Keratinocyte (primary cell): ENCODE results near the gene CASP7. TPM values are rescaled to one million over a fixed set of nuclear protein-coding genes. Genes with fewer than 3 reads are reported as not detected.

Source experiments
- DNase-seq: peaks from one replicate; pipeline ENCODE4 v3.0.0-alpha.2; 2011; ENCODE audit warnings: low read depth, missing footprints, low spot score
- FAIRE-seq: peaks from 2 replicates; lab custom pipeline; 2011; peaks lifted over from hg19 to GRCh38; lab: Jason Lieb, UNC
- H2AFZ ChIP-seq: 2 replicates; pipeline ENCODE4 v1.6.0; 2012; ENCODE audit warnings: low read length, control low read depth, inconsistent platforms; ENCODE audit not compliant: control insufficient read depth
- H3K27ac ChIP-seq: 2 replicates; pipeline ENCODE4 v1.5.1; 2011; ENCODE audit warnings: low read length; ENCODE audit not compliant: control insufficient read depth, insufficient read depth
- H3K27me3 ChIP-seq: 3 replicates; pipeline ENCODE4 v1.6.0; 2011; ENCODE audit warnings: low read length; ENCODE audit not compliant: control insufficient read depth, insufficient read depth; ENCODE audit errors: extremely low read depth
- H3K36me3 ChIP-seq, 2 experiments: 2 replicates in 1 of 2; 3 replicates in 1 of 2; pipeline ENCODE4 v1.5.1; 2011; ENCODE audit warnings: low read length in 2 of 2, mild to moderate bottlenecking in 1 of 2; ENCODE audit not compliant: control insufficient read depth in 2 of 2, insufficient read depth in 2 of 2; ENCODE audit errors: extremely low read depth in 1 of 2
- H3K4me1 ChIP-seq: 3 replicates; pipeline ENCODE4 v1.5.1; 2011; ENCODE audit warnings: low read length; ENCODE audit not compliant: control insufficient read depth, insufficient read depth; ENCODE audit errors: extremely low read depth
- H3K4me2 ChIP-seq: 3 replicates; pipeline ENCODE4 v1.6.0; 2011; ENCODE audit warnings: low read depth, low read length; ENCODE audit not compliant: control insufficient read depth, insufficient read depth; ENCODE audit errors: extremely low read depth
- H3K4me3 ChIP-seq, 3 experiments: fragments of 200-600 bp in 1 of 3; sonication (generic) in 1 of 3; 2 replicates in 2 of 3; 3 replicates in 1 of 3; pipeline ENCODE4 v1.5.1; 2011 to 2016; ENCODE audit warnings: low read length in 3 of 3, mild to moderate bottlenecking in 3 of 3, control low read depth in 2 of 3, inconsistent platforms in 1 of 3, low read depth in 1 of 3, mixed read lengths in 1 of 3, mixed run types in 1 of 3, moderate library complexity in 1 of 3; ENCODE audit not compliant: control insufficient read depth in 2 of 3, insufficient read depth in 2 of 3; ENCODE audit errors: extremely low read depth in 1 of 3
- H3K79me2 ChIP-seq: 2 replicates; pipeline ENCODE4 v1.6.0; 2012; ENCODE audit warnings: low read length; ENCODE audit not compliant: control insufficient read depth, insufficient read depth
- H3K9ac ChIP-seq: 3 replicates; pipeline ENCODE4 v1.6.0; 2011; ENCODE audit warnings: low read length; ENCODE audit not compliant: control insufficient read depth, insufficient read depth; ENCODE audit errors: extremely low read depth
- H3K9me1 ChIP-seq: 3 replicates; pipeline ENCODE4 v1.6.0; 2011; ENCODE audit warnings: low read length; ENCODE audit not compliant: control insufficient read depth, insufficient read depth; ENCODE audit errors: extremely low read depth
- H3K9me3 ChIP-seq: 2 replicates; pipeline ENCODE4 v1.5.1; 2012; ENCODE audit warnings: low read depth, low read length; ENCODE audit not compliant: control insufficient read depth
- H4K20me1 ChIP-seq: 3 replicates; pipeline ENCODE4 v1.6.0; 2011; ENCODE audit warnings: low read length; ENCODE audit not compliant: control insufficient read depth, insufficient read depth; ENCODE audit errors: extremely low read depth
- EZH2 ChIP-seq: IDR thresholded peaks from one replicate; pipeline ENCODE4 v1.6.1; 2012; ENCODE audit warnings: inconsistent platforms, mild to moderate bottlenecking, low read length, moderate library complexity
- dilution Hi-C: fragments of 300-500 bp; cut with MboI; formaldehyde crosslinking; loops from one replicate; pipeline ENCODE4 v1.7.0; 2020; ENCODE audit warnings: low sequenced_read_pairs; ENCODE audit not compliant: extremely low pct_ligation_motif_present
- polyA plus RNA-seq, 5 experiments: library from polyadenylated mRNA; depleted of rRNA in 3 of 5; stranded (reverse) in 3 of 5; stranded (forward) in 1 of 5; unstranded in 1 of 5; fragments of >200 nt; gene quantifications; 1 replicate in 1 of 5; 2 replicates in 3 of 5; 3 replicates in 1 of 5; pipeline versions ENCODE4 v1.2.1 to v1.2.3, GENCODE V29; 2011 to 2012; ENCODE audit warnings: missing spikeins in 2 of 5, low read depth in 1 of 5, low replicate concordance in 1 of 5
- TF ChIP-seq, protein P1 (sequence below), 3 experiments: IDR thresholded peaks in 1 of 3; conservative IDR thresholded peaks in 1 of 3; optimal IDR thresholded peaks in 1 of 3; 2 replicates in 2 of 3; 3 replicates in 1 of 3; pipeline versions ENCODE3 to v1.5.1; 2011; ENCODE audit warnings: low read length in 3 of 3, mild to moderate bottlenecking in 3 of 3, moderate library complexity in 2 of 3, control low read depth in 1 of 3, inconsistent platforms in 1 of 3; ENCODE audit not compliant: insufficient read depth in 2 of 3; ENCODE audit errors: extremely low read depth in 1 of 3

Gene CASP7
- polyA plus RNA-seq, 1 donor (not counting 4 experiments of a cell fraction or from before 2014, with no cell fraction given) = 23.2 TPM

DNA sequence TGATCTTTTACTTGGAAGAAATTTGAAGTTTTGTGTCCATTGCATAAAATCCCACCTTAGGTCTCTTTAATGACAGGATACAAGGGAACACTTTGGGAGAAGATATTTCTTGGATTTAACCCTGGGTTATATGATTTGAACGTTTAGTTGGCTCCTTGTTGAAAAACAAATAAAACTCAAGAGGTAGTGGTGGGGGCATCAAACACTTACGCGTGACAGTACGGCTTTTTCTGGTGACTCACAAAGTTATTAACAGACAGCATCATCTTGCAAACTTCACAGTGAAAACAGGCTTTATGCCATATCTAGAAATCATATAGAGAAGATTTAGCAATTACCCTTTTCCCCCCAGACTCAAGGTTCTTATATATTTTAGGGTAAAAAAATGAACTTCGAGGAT, 16.6 kb upstream of the CASP7 start:
- H3K4me1 ChIP-seq = peaks cover 16% of the 10 kb centered on the region
- dilution Hi-C loops = no loop called here

GRCh38 chr10:113663908-113664307, 15.8 kb upstream of the CASP7 start, which contains the start of gene NRAP:
Gene NRAP (minus strand): TSS chr10:113664041. CDS start chr10:113663882, 159 bp downstream.
- Histone ChIP-seq H2AFZ (no peak within 1 kb of the TSS), H3K4me3 (no peak within 1 kb of the TSS), H3K4me1 (peaks cover 16% of the 10 kb centered on the region), H3K4me2 (no peak within 1 kb of the TSS), H4K20me1 (no peaks in the 10 kb centered on the region), H3K79me2 (no peaks in the 10 kb centered on the region), H3K9ac (no peak within 1 kb of the TSS), H3K27me3 (no peaks in the 10 kb centered on the region), H3K9me1 (no peaks in the 10 kb centered on the region), H3K36me3 (no peaks in the 10 kb centered on the region), H3K9me3 (no peaks in the 10 kb centered on the region), H3K27ac (no peak within 1 kb of the TSS)
- DNase-seq = no peak
- FAIRE-seq = no peak
- dilution Hi-C loops = no loop called here
- TF ChIP-seq, protein P1, sequence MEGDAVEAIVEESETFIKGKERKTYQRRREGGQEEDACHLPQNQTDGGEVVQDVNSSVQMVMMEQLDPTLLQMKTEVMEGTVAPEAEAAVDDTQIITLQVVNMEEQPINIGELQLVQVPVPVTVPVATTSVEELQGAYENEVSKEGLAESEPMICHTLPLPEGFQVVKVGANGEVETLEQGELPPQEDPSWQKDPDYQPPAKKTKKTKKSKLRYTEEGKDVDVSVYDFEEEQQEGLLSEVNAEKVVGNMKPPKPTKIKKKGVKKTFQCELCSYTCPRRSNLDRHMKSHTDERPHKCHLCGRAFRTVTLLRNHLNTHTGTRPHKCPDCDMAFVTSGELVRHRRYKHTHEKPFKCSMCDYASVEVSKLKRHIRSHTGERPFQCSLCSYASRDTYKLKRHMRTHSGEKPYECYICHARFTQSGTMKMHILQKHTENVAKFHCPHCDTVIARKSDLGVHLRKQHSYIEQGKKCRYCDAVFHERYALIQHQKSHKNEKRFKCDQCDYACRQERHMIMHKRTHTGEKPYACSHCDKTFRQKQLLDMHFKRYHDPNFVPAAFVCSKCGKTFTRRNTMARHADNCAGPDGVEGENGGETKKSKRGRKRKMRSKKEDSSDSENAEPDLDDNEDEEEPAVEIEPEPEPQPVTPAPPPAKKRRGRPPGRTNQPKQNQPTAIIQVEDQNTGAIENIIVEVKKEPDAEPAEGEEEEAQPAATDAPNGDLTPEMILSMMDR (optimal IDR thresholded peaks at IDR 0.05 in 1 of 3, IDR thresholded peaks at IDR 0.05 in 1 of 3, conservative IDR thresholded peaks at IDR 0.05 in 1 of 3; ENCODE audit: extremely low read depth in 1 of 3, insufficient read depth in 2 of 3, low read length in 3 of 3) = no peak
- TF ChIP-seq EZH2 = no peak

More for the DNA sequence above, 16.6 kb upstream of the CASP7 start:
- Histone ChIP-seq H3K9me3 (no peaks in the 10 kb centered on the region), H3K27me3 (no peaks in the 10 kb centered on the region), H3K9me1 (no peaks in the 10 kb centered on the region), H4K20me1 (no peaks in the 10 kb centered on the region), H3K27ac (no peak overlapping the region), H2AFZ (no peak overlapping the region), H3K4me3 (no peak overlapping the region), H3K36me3 (no peaks in the 10 kb centered on the region), H3K79me2 (no peaks in the 10 kb centered on the region), H3K4me2 (no peak overlapping the region), H3K9ac (no peak overlapping the region)
- TF ChIP-seq, protein P1 (optimal IDR thresholded peaks at IDR 0.05 in 1 of 3, IDR thresholded peaks at IDR 0.05 in 1 of 3, conservative IDR thresholded peaks at IDR 0.05 in 1 of 3; ENCODE audit: extremely low read depth in 1 of 3, insufficient read depth in 2 of 3, low read length in 3 of 3) = no peak
- TF ChIP-seq EZH2 = no peak
- DNase-seq (no peak), FAIRE-seq (no peak)
